SK-N-SH (cell line): ENCODE results near the gene AUTS2.

ENCODE experiments used
- FOXJ3 ChIP-seq: sonication (generic); formaldehyde crosslinking; IDR thresholded peaks from 2 replicates; pipeline ENCODE4 v1.5.1; 2020; ENCODE audit warnings: mild to moderate bottlenecking, missing genetic modification reagents
- YY1 ChIP-seq: IDR thresholded peaks from 2 replicates; pipeline ENCODE4 v1.4.0; 2012; ENCODE audit warnings: low read depth, mild to moderate bottlenecking

DNA sequence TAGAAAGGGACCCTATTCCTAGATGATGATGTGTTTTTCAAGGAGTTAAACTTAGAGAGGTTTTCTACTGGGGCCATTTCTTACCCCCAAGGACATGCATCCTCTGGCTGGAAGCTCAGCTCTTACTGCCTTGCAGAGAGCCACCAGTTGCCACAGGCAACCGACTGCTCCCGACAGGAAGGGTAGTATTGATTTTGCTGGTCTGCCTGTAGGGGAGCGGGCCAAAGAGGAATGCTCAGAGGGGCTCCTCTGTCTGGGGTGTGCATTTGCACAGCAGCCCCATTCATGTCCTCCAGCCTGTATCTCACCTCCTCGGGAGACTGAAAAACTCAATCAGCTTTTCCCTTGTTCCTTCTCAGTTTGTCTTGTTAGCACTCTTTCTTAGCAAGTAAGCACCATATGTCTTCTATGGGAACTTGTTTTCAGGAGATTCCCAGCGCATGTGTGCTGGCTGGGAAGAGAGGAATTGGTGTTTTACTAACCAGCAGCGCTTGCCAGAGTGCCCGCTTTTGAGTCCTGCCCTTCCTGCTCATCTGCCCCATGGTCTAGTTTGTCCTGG lies 794.7 kb downstream of the AUTS2 start:
- TF ChIP-seq FOXJ3 (no peak), YY1 (no peak)
